Lower leg skin (tissue), 3 donors: Measurements from ENCODE around the gene ATP5F1D.

Experiments
- CTCF ChIP-seq, 3 donors: fragments of 450-650 bp; IDR thresholded peaks; one replicate each; pipeline ENCODE4 v1.5.1; 2016; ENCODE audit warnings: antibody characterized with exemption in 3 of 3, mild to moderate bottlenecking in 3 of 3, moderate library complexity in 2 of 3
- POLR2A ChIP-seq, 2 donors: fragments of 450-650 bp; IDR thresholded peaks; one replicate each; pipeline ENCODE4 v1.6.1; 2016 to 2017; ENCODE audit warnings: antibody characterized with exemption in 2 of 2, mild to moderate bottlenecking in 1 of 2, moderate library complexity in 1 of 2

- TF ChIP-seq CTCF (IDR thresholded peaks at IDR 0.05): no peak
- TF ChIP-seq POLR2A (IDR thresholded peaks at IDR 0.05): no peak
Observed at GRCh38 chr19:1265615-1266128, 24.1 kb downstream of the ATP5F1D start.
